Endothelial cell of umbilical vein (primary cell): ENCODE data around the gene B4GALT6.

Experiments
- POLR2AphosphoS5 ChIP-seq: IDR thresholded peaks from 2 replicates; pipeline ENCODE4 v1.6.1; 2012; ENCODE audit warnings: low read depth, mild to moderate bottlenecking, control low read depth, low read length, moderate library complexity; ENCODE audit not compliant: insufficient read depth
- TF ChIP-seq, protein P1 (sequence below), 2 donors: IDR thresholded peaks; 1 replicate in 1 of 2; 2 replicates in 1 of 2; pipeline ENCODE4 v1.5.1; 2011; ENCODE audit warnings: low read length in 2 of 2, mild to moderate bottlenecking in 2 of 2, moderate library complexity in 2 of 2, control low read depth in 1 of 2, inconsistent platforms in 1 of 2, low read depth in 1 of 2; ENCODE audit not compliant: insufficient read depth in 1 of 2; ENCODE audit errors: extremely low read depth in 1 of 2

DNA sequence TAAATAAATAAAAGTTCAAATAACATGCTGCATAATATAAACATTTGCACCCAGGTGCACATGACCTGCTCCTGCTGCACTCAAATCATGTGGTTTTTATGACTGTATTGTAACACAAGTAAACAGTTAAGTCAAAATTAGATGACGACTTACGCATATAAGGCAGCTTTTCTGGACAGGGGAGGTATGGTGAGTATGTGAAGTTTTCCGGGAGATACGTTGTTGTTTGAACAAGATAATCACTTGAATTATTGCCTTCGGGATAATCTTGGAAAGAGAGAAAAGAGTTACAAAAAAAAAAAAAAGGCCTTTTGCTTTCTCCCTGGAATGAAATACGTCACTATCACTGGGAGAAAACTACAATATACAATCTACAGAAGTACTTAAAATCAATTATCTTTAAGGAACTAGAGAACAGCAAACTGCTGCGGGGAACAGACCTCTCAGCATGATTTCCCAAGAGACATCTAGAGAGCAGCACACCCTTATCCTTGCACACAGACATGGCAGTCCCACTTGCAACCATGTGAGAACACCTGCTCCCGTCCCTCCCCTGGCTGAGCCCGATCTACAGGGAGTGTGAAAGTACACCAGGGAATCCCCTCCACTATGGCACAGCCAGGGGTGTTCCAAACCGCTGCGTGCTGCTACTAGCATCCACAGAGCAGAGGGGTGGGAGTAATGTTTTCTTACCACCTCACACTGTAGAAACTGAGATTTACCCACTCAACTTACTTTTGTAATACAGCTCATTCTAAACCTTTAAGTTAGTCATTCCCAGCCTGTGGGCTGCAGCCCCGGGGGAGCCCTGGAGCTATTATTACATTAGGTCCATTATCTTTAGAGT, 26.3 kb downstream of the B4GALT6 start:
- TF ChIP-seq, protein P1, sequence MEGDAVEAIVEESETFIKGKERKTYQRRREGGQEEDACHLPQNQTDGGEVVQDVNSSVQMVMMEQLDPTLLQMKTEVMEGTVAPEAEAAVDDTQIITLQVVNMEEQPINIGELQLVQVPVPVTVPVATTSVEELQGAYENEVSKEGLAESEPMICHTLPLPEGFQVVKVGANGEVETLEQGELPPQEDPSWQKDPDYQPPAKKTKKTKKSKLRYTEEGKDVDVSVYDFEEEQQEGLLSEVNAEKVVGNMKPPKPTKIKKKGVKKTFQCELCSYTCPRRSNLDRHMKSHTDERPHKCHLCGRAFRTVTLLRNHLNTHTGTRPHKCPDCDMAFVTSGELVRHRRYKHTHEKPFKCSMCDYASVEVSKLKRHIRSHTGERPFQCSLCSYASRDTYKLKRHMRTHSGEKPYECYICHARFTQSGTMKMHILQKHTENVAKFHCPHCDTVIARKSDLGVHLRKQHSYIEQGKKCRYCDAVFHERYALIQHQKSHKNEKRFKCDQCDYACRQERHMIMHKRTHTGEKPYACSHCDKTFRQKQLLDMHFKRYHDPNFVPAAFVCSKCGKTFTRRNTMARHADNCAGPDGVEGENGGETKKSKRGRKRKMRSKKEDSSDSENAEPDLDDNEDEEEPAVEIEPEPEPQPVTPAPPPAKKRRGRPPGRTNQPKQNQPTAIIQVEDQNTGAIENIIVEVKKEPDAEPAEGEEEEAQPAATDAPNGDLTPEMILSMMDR (IDR thresholded peaks at IDR 0.05; ENCODE audit: extremely low read depth in 1 of 2, insufficient read depth in 1 of 2, low read depth in 1 of 2, low read length in 2 of 2) = no peak
- no peak for TF ChIP-seq POLR2AphosphoS5
